Measurements from ENCODE around the gene MPZL3.
A peak's percentile ranks its signal among the peaks of the same experiment; 100 is the strongest.

Gene MPZL3

DNA sequence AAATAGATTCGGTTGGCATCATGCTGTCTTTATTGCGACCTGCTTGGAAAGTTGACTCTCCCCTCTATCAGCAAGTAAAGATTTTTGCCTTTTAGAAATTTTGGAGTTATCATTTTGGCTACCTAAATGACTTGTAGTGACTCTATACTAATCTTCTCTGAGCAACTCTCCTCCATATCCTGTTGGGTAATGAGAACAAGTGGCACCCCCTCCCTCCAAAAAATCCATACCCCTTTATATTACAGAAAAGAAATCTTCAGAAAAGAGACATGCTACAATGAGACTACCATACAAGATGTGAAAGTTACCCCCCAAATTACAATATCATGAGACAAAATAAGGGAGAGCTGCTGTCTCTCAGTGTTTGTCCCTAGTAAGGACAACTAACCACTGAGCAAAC lies 28.6 kb downstream of the MPZL3 start:
- H2AFZ ChIP-seq (ENCODE audit: low read depth, low read length) = peak overlapping the region; percentile 21; the same call in 1 of the 2 replicates
- H3K36me3 ChIP-seq (ENCODE audit: insufficient read depth, low read length) = no peaks in the 10 kb centered on the region
- H3K4me3 ChIP-seq (ENCODE audit: low read depth in 1 of 2, low read length in 2 of 2) = peak overlapping the region in 1 of 2 experiments; percentile 28; a peak in 2 of 4 replicates
- no peaks in the 10 kb centered on the region for H3K9me3 ChIP-seq (ENCODE audit: insufficient read depth, low read length, severe bottlenecking)
- H3K27me3 ChIP-seq (ENCODE audit: insufficient read depth, low read length, poor library complexity) = no peaks in the 10 kb centered on the region
- H3K79me2 ChIP-seq (ENCODE audit: insufficient read depth, low read length) = no peaks in the 10 kb centered on the region
- peaks cover 26% of the 10 kb centered on the region for H3K4me1 ChIP-seq (ENCODE audit: insufficient read depth, low read length)
- no peaks in the 10 kb centered on the region for H4K20me1 ChIP-seq (ENCODE audit: insufficient read depth, low read length)
- no peak for ATAC-seq (ENCODE audit: insufficient read depth, low read depth)
- peak overlapping the region; percentile 70 for H3K27ac ChIP-seq (ENCODE audit: low read length)
- no peak for DNase-seq
- TF ChIP-seq, protein P1, sequence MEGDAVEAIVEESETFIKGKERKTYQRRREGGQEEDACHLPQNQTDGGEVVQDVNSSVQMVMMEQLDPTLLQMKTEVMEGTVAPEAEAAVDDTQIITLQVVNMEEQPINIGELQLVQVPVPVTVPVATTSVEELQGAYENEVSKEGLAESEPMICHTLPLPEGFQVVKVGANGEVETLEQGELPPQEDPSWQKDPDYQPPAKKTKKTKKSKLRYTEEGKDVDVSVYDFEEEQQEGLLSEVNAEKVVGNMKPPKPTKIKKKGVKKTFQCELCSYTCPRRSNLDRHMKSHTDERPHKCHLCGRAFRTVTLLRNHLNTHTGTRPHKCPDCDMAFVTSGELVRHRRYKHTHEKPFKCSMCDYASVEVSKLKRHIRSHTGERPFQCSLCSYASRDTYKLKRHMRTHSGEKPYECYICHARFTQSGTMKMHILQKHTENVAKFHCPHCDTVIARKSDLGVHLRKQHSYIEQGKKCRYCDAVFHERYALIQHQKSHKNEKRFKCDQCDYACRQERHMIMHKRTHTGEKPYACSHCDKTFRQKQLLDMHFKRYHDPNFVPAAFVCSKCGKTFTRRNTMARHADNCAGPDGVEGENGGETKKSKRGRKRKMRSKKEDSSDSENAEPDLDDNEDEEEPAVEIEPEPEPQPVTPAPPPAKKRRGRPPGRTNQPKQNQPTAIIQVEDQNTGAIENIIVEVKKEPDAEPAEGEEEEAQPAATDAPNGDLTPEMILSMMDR (IDR thresholded peaks at IDR 0.05; ENCODE audit: borderline replicate concordance, extremely low read depth, low read length, poor library complexity, severe bottlenecking) = no peak
- no peak for TF ChIP-seq EZH2 (IDR thresholded peaks at IDR 0.05; ENCODE audit: borderline replicate concordance, low read depth, low read length, severe bottlenecking)
- peak overlapping the region; percentile 29 for H3K9ac ChIP-seq (ENCODE audit: low read depth, low read length)
- peak overlapping the region; percentile 55 for H3K4me2 ChIP-seq (ENCODE audit: insufficient read depth, low read length)

DNA sequence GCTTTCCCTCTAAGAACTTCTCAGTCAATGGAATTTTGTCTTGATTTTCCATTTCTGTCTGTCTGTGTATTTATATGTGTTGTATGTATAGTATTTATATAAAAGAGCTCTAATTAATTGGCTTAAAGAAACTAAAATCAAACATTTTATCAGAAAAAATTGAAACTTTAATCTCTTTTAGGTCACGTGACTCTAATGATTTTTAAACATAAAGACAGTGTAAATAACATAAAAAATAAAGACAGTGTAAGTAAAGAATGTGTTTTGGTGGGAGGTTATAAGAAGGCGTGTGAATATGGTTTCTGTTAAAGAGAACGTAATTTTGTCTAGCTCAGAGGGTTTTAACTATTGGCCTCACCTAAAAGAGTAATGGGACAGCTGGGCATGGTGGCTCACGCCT lies 29.7 kb downstream of the MPZL3 start:
- Histone ChIP-seq H3K4me3 (ENCODE audit: low read depth in 1 of 2, low read length in 2 of 2) (no peak overlapping the region), H4K20me1 (ENCODE audit: insufficient read depth, low read length) (no peaks in the 10 kb centered on the region), H2AFZ (ENCODE audit: low read depth, low read length) (no peak overlapping the region), H3K27ac (ENCODE audit: low read length) (no peak overlapping the region), H3K79me2 (ENCODE audit: insufficient read depth, low read length) (no peaks in the 10 kb centered on the region), H3K9me3 (ENCODE audit: insufficient read depth, low read length, severe bottlenecking) (no peaks in the 10 kb centered on the region), H3K9ac (ENCODE audit: low read depth, low read length) (no peak overlapping the region), H3K4me1 (ENCODE audit: insufficient read depth, low read length) (peaks cover 26% of the 10 kb centered on the region), H3K36me3 (ENCODE audit: insufficient read depth, low read length) (no peaks in the 10 kb centered on the region), H3K27me3 (ENCODE audit: insufficient read depth, low read length, poor library complexity) (no peaks in the 10 kb centered on the region), H3K4me2 (ENCODE audit: insufficient read depth, low read length) (no peak overlapping the region)
- ATAC-seq (ENCODE audit: insufficient read depth, low read depth) (no peak), DNase-seq (no peak)
- TF ChIP-seq, protein P1 (IDR thresholded peaks at IDR 0.05; ENCODE audit: borderline replicate concordance, extremely low read depth, low read length, poor library complexity, severe bottlenecking) = no peak
- TF ChIP-seq EZH2 (IDR thresholded peaks at IDR 0.05; ENCODE audit: borderline replicate concordance, low read depth, low read length, severe bottlenecking) = no peak

DNA sequence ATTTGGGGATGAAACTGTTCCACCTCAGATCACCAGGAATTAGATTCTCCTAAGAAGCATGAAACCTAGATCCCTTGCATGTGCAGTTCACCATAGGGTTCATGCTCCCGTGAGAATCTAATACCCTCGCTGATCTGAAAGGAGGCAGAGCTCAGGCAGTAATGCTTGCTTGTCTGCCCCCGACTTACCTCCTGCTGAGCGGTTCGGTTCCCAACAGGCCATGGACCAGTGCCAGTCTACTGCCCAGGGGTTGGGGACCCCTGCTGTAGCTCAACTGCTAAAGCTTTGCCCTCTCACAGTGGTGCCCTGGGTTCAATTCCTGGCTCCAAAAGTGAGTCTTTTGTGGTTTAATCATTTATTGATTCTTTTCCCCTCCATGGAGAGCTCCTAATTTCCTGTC lies 30.7 kb downstream of the MPZL3 start:
- H3K79me2 ChIP-seq (ENCODE audit: insufficient read depth, low read length) = no peaks in the 10 kb centered on the region
- no peaks in the 10 kb centered on the region for H4K20me1 ChIP-seq (ENCODE audit: insufficient read depth, low read length)
- H3K4me3 ChIP-seq (ENCODE audit: low read depth in 1 of 2, low read length in 2 of 2) = no peak overlapping the region
- H3K4me2 ChIP-seq (ENCODE audit: insufficient read depth, low read length) = no peak overlapping the region
- no peak overlapping the region for H3K27ac ChIP-seq (ENCODE audit: low read length)
- no peak for DNase-seq
- peaks cover 26% of the 10 kb centered on the region for H3K4me1 ChIP-seq (ENCODE audit: insufficient read depth, low read length)
- no peaks in the 10 kb centered on the region for H3K9me3 ChIP-seq (ENCODE audit: insufficient read depth, low read length, severe bottlenecking)
- ATAC-seq (ENCODE audit: insufficient read depth, low read depth) = no peak
- no peak overlapping the region for H2AFZ ChIP-seq (ENCODE audit: low read depth, low read length)
- TF ChIP-seq, protein P1 (IDR thresholded peaks at IDR 0.05; ENCODE audit: borderline replicate concordance, extremely low read depth, low read length, poor library complexity, severe bottlenecking) = no peak
- no peak for TF ChIP-seq EZH2 (IDR thresholded peaks at IDR 0.05; ENCODE audit: borderline replicate concordance, low read depth, low read length, severe bottlenecking)
- no peaks in the 10 kb centered on the region for H3K36me3 ChIP-seq (ENCODE audit: insufficient read depth, low read length)
- H3K27me3 ChIP-seq (ENCODE audit: insufficient read depth, low read length, poor library complexity) = no peaks in the 10 kb centered on the region
- H3K9ac ChIP-seq (ENCODE audit: low read depth, low read length) = no peak overlapping the region

DNA sequence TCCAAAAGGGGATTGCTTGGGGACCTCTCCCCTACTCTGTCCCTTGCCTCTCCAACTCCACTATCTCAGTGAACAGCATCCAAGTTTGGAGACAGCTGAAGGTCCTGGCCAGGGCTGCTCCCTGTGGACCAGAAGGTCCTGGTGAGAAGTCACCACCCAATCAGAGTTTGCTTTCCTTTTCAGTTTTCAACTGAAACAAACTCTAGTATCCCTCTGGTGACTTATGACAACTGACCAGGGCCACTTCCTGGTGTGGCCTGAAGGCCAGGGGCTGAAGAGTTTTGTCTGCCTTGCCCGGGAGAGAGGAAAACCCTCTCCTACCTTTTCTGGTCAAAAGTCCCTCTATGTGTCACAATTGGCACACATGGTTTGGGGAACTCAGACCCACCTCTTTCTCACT lies 32.4 kb downstream of the MPZL3 start:
- Histone ChIP-seq H3K27ac (ENCODE audit: low read length) (no peak overlapping the region), H2AFZ (ENCODE audit: low read depth, low read length) (no peak overlapping the region; the same call in 1 of the 2 replicates), H3K4me3 (ENCODE audit: low read depth in 1 of 2, low read length in 2 of 2) (no peak overlapping the region), H3K9ac (ENCODE audit: low read depth, low read length) (no peak overlapping the region), H3K4me1 (ENCODE audit: insufficient read depth, low read length) (peaks cover 17% of the 10 kb centered on the region), H3K27me3 (ENCODE audit: insufficient read depth, low read length, poor library complexity) (no peaks in the 10 kb centered on the region), H3K9me3 (ENCODE audit: insufficient read depth, low read length, severe bottlenecking) (no peaks in the 10 kb centered on the region), H3K36me3 (ENCODE audit: insufficient read depth, low read length) (no peaks in the 10 kb centered on the region), H3K79me2 (ENCODE audit: insufficient read depth, low read length) (no peaks in the 10 kb centered on the region), H4K20me1 (ENCODE audit: insufficient read depth, low read length) (no peaks in the 10 kb centered on the region), H3K4me2 (ENCODE audit: insufficient read depth, low read length) (no peak overlapping the region)
- DNase-seq (no peak), ATAC-seq (ENCODE audit: insufficient read depth, low read depth) (no peak)
- TF ChIP-seq, protein P1 (IDR thresholded peaks at IDR 0.05; ENCODE audit: borderline replicate concordance, extremely low read depth, low read length, poor library complexity, severe bottlenecking) = no peak
- TF ChIP-seq EZH2 (IDR thresholded peaks at IDR 0.05; ENCODE audit: borderline replicate concordance, low read depth, low read length, severe bottlenecking) = no peak

Data from DND-41 (cell line).